ENCODE results near the gene COL18A1. TPM values are rescaled to one million over a fixed set of nuclear protein-coding genes. Genes with fewer than 3 reads are reported as not detected.

COL18A1 gene
- total RNA-seq, 4 donors from 2014 or later, result 97.7 to 173 (median 110) TPM

- peaks cover 15 to 27% (median 17%) of the 10 kb centered on the region in 4 donors for H3K4me1 ChIP-seq
- no peak for DNase-seq (ENCODE audit: extremely low spot score)
- H3K27me3 ChIP-seq, result no peaks in the 10 kb centered on the region
- no peaks in the 10 kb centered on the region for H3K36me3 ChIP-seq
- no peak overlapping the region for H3K4me3 ChIP-seq
- intact Hi-C loops (cut with DNase I), result no loop called here
- no peak overlapping the region for H3K27ac ChIP-seq (replicated peaks in 1 of 4)
- WGBS, result 89% methylated on average over 26 of the region's 30 CpGs
- H3K9me3 ChIP-seq, result no peaks in the 10 kb centered on the region
- TF ChIP-seq CTCF (IDR thresholded peaks at IDR 0.05) (no peak), EP300 (IDR thresholded peaks at IDR 0.05) (no peak), POLR2A (IDR thresholded peaks at IDR 0.05; ENCODE audit: low read depth) (no peak), POLR2AphosphoS5 (IDR thresholded peaks at IDR 0.05) (no peak)
These were observed 20.1 kb upstream of the COL18A1 start for GRCh38 chr21:45384656-45385548.

- no peaks in the 10 kb centered on the region for H3K9me3 ChIP-seq
- H3K27ac ChIP-seq (replicated peaks in 1 of 4), result no peak overlapping the region
- peaks cover 0 to 5% (median 0%) of the 10 kb centered on the region in 4 donors for H3K27me3 ChIP-seq
- no peak for DNase-seq (ENCODE audit: extremely low spot score)
- peaks cover 15 to 27% (median 17%) of the 10 kb centered on the region in 4 donors for H3K4me1 ChIP-seq
- 95% methylated on average over 14 of the region's 21 CpGs for WGBS
- no peak for TF ChIP-seq POLR2A (IDR thresholded peaks at IDR 0.05; ENCODE audit: low read depth)
- TF ChIP-seq POLR2AphosphoS5 (IDR thresholded peaks at IDR 0.05), result no peak
- no peak for TF ChIP-seq EP300 (IDR thresholded peaks at IDR 0.05)
- TF ChIP-seq CTCF (IDR thresholded peaks at IDR 0.05), result no peak
- intact Hi-C loops (cut with DNase I), result no loop called here
- no peak overlapping the region for H3K4me3 ChIP-seq
- H3K36me3 ChIP-seq, result no peaks in the 10 kb centered on the region
These were observed 19.4 kb upstream of the COL18A1 start for GRCh38 chr21:45385549-45386050.

- no peaks in the 10 kb centered on the region for H3K9me3 ChIP-seq
These were observed 18.6 kb upstream of the COL18A1 start for GRCh38 chr21:45386336-45386727.

GRCh38 chr21:45386728-45387371 is 18.1 kb upstream of the COL18A1 start:
- H3K27me3 ChIP-seq, result peaks cover 0 to 8% (median 0%) of the 10 kb centered on the region in 4 donors
- peaks cover 15 to 27% (median 17%) of the 10 kb centered on the region in 4 donors for H3K4me1 ChIP-seq
- intact Hi-C loops (cut with DNase I), result no loop called here
- no peaks in the 10 kb centered on the region for H3K36me3 ChIP-seq
- TF ChIP-seq POLR2AphosphoS5 (IDR thresholded peaks at IDR 0.05) (peak; percentile 46 to 65), POLR2A (IDR thresholded peaks at IDR 0.05; ENCODE audit: low read depth) (no peak), CTCF (IDR thresholded peaks at IDR 0.05) (peak in 2 of 3 experiments; percentile 14 to 31), EP300 (IDR thresholded peaks at IDR 0.05) (no peak)
- H3K27ac ChIP-seq (replicated peaks in 1 of 4), result peak overlapping the region; percentile 32 to 44 (median 38)
- H3K9me3 ChIP-seq, result no peaks in the 10 kb centered on the region
- no peak for DNase-seq (ENCODE audit: extremely low spot score)
- H3K4me3 ChIP-seq, result no peak overlapping the region
- 12% methylated on average over 18 of the region's 20 CpGs for WGBS

More at GRCh38 chr21:45386336-45386727, 18.6 kb upstream of the COL18A1 start:
- Histone ChIP-seq H3K4me3 (no peak overlapping the region), H3K27ac (replicated peaks in 1 of 4) (peak overlapping the region in 3 of 4 donors; percentile 15 to 44 (median 40)), H3K27me3 (peaks cover 0 to 8% (median 0%) of the 10 kb centered on the region in 4 donors), H3K36me3 (no peaks in the 10 kb centered on the region), H3K4me1 (peaks cover 15 to 27% (median 17%) of the 10 kb centered on the region in 4 donors)
- intact Hi-C loops (cut with DNase I), result no loop called here
- TF ChIP-seq POLR2AphosphoS5 (IDR thresholded peaks at IDR 0.05), result no peak
- TF ChIP-seq EP300 (IDR thresholded peaks at IDR 0.05), result no peak
- no peak for TF ChIP-seq CTCF (IDR thresholded peaks at IDR 0.05)
- no peak for TF ChIP-seq POLR2A (IDR thresholded peaks at IDR 0.05; ENCODE audit: low read depth)
- WGBS, result 75% methylated on average over 9 of the region's 11 CpGs
- DNase-seq (ENCODE audit: extremely low spot score), result no peak
